ENCODE results near the gene WBP2NL. TPM values are rescaled to one million over a fixed set of nuclear protein-coding genes. Genes with fewer than 3 reads are reported as not detected.
"Not testable (repeated sequence)": the region's sequence is repeated elsewhere in the genome, so short reads cannot be mapped to it uniquely, and the experiment has no call there.

WBP2NL gene
- total RNA-seq, result 1.9 TPM
- long read RNA-seq, partial matches to known transcripts, result 1 of 14 reads
- long read RNA-seq, other reads (novel, unspliced or antisense), result 12 of 14 reads

- Histone ChIP-seq H3K27ac (peak within 1 kb of the TSS; percentile 49), H3K36me3 (no peaks in the 10 kb centered on the region), H3K4me3 (peak within 1 kb of the TSS; percentile 57), H3K4me1 (peaks cover 12% of the 10 kb centered on the region), H3K9me3 (no peaks in the 10 kb centered on the region), H3K27me3 (ENCODE audit: low read depth) (peaks cover 6% of the 10 kb centered on the region)
- intact Hi-C loops (cut with DNase I), result no loop called here
- ATAC-seq (peak; percentile 95 to 98), DNase-seq (peak; percentile 84)
- TF ChIP-seq CTCF (IDR thresholded peaks at IDR 0.05), result no peak
Measured at GRCh38 chr22:41998361-41999261, at the start of gene WBP2NL. TSS of gene WBP2NL (plus strand) at chr22:41998788. CDS start at chr22:41998819, 31 bp downstream.

GRCh38 chr22:41948928-41949296 is 49.7 kb upstream of the WBP2NL start:
- ATAC-seq; intact Hi-C loops (cut with DNase I); H3K36me3 ChIP-seq; H3K9me3 ChIP-seq; H3K4me3 ChIP-seq; DNase-seq; H3K27me3 ChIP-seq (ENCODE audit: low read depth); H3K27ac ChIP-seq: not testable (repeated sequence)
- H3K4me1 ChIP-seq, result peaks cover 17% of the 10 kb centered on the region

- no peak overlapping the region for H3K4me3 ChIP-seq
- H3K27ac ChIP-seq, result no peak overlapping the region
- TF ChIP-seq CTCF (IDR thresholded peaks at IDR 0.05), result no peak
- no peaks in the 10 kb centered on the region for H3K36me3 ChIP-seq
- peaks cover 17% of the 10 kb centered on the region for H3K4me1 ChIP-seq
- no peaks in the 10 kb centered on the region for H3K27me3 ChIP-seq (ENCODE audit: low read depth)
- ATAC-seq, result no peak
- H3K9me3 ChIP-seq, result no peaks in the 10 kb centered on the region
- DNase-seq, result no peak
- intact Hi-C loops (cut with DNase I), result no loop called here
Measured at GRCh38 chr22:41949297-41949965, 49.2 kb upstream of the WBP2NL start.

- no peaks in the 10 kb centered on the region for H3K27me3 ChIP-seq (ENCODE audit: low read depth)
- no peak within 1 kb of the TSS for H3K27ac ChIP-seq
- H3K36me3 ChIP-seq, result no peaks in the 10 kb centered on the region
- H3K4me3 ChIP-seq, result no peak within 1 kb of the TSS
- intact Hi-C loops (cut with DNase I), result no loop called here
- peaks cover 4% of the 10 kb centered on the region for H3K4me1 ChIP-seq
- DNase-seq (no peak), ATAC-seq (no peak)
- H3K9me3 ChIP-seq, result no peaks in the 10 kb centered on the region
- TF ChIP-seq CTCF (IDR thresholded peaks at IDR 0.05), result no peak
Measured at GRCh38 chr22:41951898-41952474, 46.6 kb upstream of the WBP2NL start, which contains the start of gene SMIM45. TSS of gene SMIM45 (plus strand) at chr22:41952150.

- no peak for ATAC-seq
- no peak for TF ChIP-seq CTCF (IDR thresholded peaks at IDR 0.05)
- no peak overlapping the region for H3K4me3 ChIP-seq
- H3K27ac ChIP-seq, result no peak overlapping the region
- H3K27me3 ChIP-seq (ENCODE audit: low read depth), result no peaks in the 10 kb centered on the region
- intact Hi-C loops (cut with DNase I), result no loop called here
- no peaks in the 10 kb centered on the region for H3K36me3 ChIP-seq
- no peaks in the 10 kb centered on the region for H3K9me3 ChIP-seq
- H3K4me1 ChIP-seq, result peaks cover 4% of the 10 kb centered on the region
- DNase-seq, result no peak
Measured at GRCh38 chr22:41952713-41953112, 45.9 kb upstream of the WBP2NL start.

All from lower lobe of right lung (tissue), 2 donors.